ENCODE data around the gene AKAP13. TPM values are rescaled to one million over a fixed set of nuclear protein-coding genes. Genes with fewer than 3 reads are reported as not detected.

Gene AKAP13
- total RNA-seq, 1 donor from 2014 or later: 145 TPM

DNA sequence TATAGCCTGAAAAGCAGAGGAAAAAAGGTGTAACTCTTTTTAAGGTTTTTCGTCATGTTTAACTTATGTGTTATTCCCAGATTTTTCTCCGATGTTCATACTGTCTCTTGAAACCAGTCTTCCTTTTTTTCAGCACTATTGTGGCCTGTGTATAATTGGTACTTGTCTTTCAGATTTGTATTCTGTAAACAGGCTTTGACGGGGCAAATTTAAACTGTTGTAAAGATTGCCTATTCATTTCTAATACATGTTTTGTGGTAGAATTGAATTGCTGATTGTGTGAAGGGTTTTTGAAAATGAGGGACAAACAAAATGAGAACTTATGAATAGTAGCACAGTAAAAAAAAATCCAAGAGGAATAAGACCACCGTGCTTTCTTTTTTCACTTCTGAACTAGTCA is 33.6 kb downstream of the AKAP13 start:
- no peak overlapping the region for H3K4me3 Mint-ChIP-seq (ENCODE audit: unreplicated experiment)
- no peaks in the 10 kb centered on the region for H3K27me3 Mint-ChIP-seq (ENCODE audit: unreplicated experiment)
- peaks cover 7% of the 10 kb centered on the region for H3K36me3 Mint-ChIP-seq (ENCODE audit: unreplicated experiment)
- TF ChIP-seq, protein P1, sequence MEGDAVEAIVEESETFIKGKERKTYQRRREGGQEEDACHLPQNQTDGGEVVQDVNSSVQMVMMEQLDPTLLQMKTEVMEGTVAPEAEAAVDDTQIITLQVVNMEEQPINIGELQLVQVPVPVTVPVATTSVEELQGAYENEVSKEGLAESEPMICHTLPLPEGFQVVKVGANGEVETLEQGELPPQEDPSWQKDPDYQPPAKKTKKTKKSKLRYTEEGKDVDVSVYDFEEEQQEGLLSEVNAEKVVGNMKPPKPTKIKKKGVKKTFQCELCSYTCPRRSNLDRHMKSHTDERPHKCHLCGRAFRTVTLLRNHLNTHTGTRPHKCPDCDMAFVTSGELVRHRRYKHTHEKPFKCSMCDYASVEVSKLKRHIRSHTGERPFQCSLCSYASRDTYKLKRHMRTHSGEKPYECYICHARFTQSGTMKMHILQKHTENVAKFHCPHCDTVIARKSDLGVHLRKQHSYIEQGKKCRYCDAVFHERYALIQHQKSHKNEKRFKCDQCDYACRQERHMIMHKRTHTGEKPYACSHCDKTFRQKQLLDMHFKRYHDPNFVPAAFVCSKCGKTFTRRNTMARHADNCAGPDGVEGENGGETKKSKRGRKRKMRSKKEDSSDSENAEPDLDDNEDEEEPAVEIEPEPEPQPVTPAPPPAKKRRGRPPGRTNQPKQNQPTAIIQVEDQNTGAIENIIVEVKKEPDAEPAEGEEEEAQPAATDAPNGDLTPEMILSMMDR (IDR thresholded peaks at IDR 0.05; ENCODE audit: partially characterized antibody, unreplicated experiment): no peak
- H3K9me3 Mint-ChIP-seq (ENCODE audit: unreplicated experiment): peaks cover 2% of the 10 kb centered on the region
- H3K27ac Mint-ChIP-seq (ENCODE audit: unreplicated experiment): no peak overlapping the region
- peaks cover 27% of the 10 kb centered on the region for H3K4me1 Mint-ChIP-seq (ENCODE audit: low read depth, unreplicated experiment)
- DNase-seq: no peak

- no peak for DNase-seq
- Mint-ChIP-seq H3K36me3 (ENCODE audit: unreplicated experiment) (peaks cover 7% of the 10 kb centered on the region), H3K27me3 (ENCODE audit: unreplicated experiment) (no peaks in the 10 kb centered on the region), H3K27ac (ENCODE audit: unreplicated experiment) (no peak overlapping the region), H3K4me3 (ENCODE audit: unreplicated experiment) (no peak overlapping the region), H3K9me3 (ENCODE audit: unreplicated experiment) (peaks cover 2% of the 10 kb centered on the region), H3K4me1 (ENCODE audit: low read depth, unreplicated experiment) (peaks cover 27% of the 10 kb centered on the region)
- TF ChIP-seq, protein P1 (IDR thresholded peaks at IDR 0.05; ENCODE audit: partially characterized antibody, unreplicated experiment): no peak
Observed at GRCh38 chr15:85414495-85414894, 34.1 kb downstream of the AKAP13 start.

- H3K4me3 Mint-ChIP-seq (ENCODE audit: unreplicated experiment): no peak overlapping the region
- H3K36me3 Mint-ChIP-seq (ENCODE audit: unreplicated experiment): peaks cover 7% of the 10 kb centered on the region
- peaks cover 27% of the 10 kb centered on the region for H3K4me1 Mint-ChIP-seq (ENCODE audit: low read depth, unreplicated experiment)
- DNase-seq: no peak
- peaks cover 2% of the 10 kb centered on the region for H3K9me3 Mint-ChIP-seq (ENCODE audit: unreplicated experiment)
- TF ChIP-seq, protein P1 (IDR thresholded peaks at IDR 0.05; ENCODE audit: partially characterized antibody, unreplicated experiment): no peak
- no peak overlapping the region for H3K27ac Mint-ChIP-seq (ENCODE audit: unreplicated experiment)
- H3K27me3 Mint-ChIP-seq (ENCODE audit: unreplicated experiment): no peaks in the 10 kb centered on the region
Observed at GRCh38 chr15:85414991-85415390, 34.6 kb downstream of the AKAP13 start.

GRCh38 chr15:85415783-85416182 is 35.4 kb downstream of the AKAP13 start:
- H3K9me3 Mint-ChIP-seq (ENCODE audit: unreplicated experiment): no peaks in the 10 kb centered on the region
- H3K27ac Mint-ChIP-seq (ENCODE audit: unreplicated experiment): no peak overlapping the region
- H3K36me3 Mint-ChIP-seq (ENCODE audit: unreplicated experiment): peaks cover under 1% of the 10 kb centered on the region
- no peaks in the 10 kb centered on the region for H3K27me3 Mint-ChIP-seq (ENCODE audit: unreplicated experiment)
- no peak overlapping the region for H3K4me3 Mint-ChIP-seq (ENCODE audit: unreplicated experiment)
- DNase-seq: no peak
- TF ChIP-seq, protein P1 (IDR thresholded peaks at IDR 0.05; ENCODE audit: partially characterized antibody, unreplicated experiment): no peak
- H3K4me1 Mint-ChIP-seq (ENCODE audit: low read depth, unreplicated experiment): peaks cover 21% of the 10 kb centered on the region

DNA sequence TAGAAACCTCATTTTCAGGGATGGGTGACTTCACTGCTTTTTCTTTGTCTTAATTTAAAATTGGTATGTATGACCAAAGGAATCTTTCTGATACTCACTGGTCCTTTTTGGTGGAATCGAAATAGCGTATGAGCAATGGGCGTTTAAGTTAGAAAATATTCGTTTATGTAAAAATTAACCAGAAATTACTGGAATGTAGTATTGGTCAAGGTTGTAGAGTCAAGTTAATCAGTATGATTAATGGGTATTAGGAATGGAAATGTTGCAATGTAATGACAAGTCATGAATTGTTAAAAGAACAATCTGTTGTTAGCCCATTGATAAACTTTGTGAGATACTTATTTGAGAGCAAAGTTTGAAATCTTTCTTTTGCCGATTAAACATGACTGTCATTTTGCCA is 36.9 kb downstream of the AKAP13 start:
- H3K9me3 Mint-ChIP-seq (ENCODE audit: unreplicated experiment): no peaks in the 10 kb centered on the region
- H3K27me3 Mint-ChIP-seq (ENCODE audit: unreplicated experiment): no peaks in the 10 kb centered on the region
- no peak overlapping the region for H3K4me3 Mint-ChIP-seq (ENCODE audit: unreplicated experiment)
- H3K36me3 Mint-ChIP-seq (ENCODE audit: unreplicated experiment): no peaks in the 10 kb centered on the region
- DNase-seq: no peak
- TF ChIP-seq, protein P1 (IDR thresholded peaks at IDR 0.05; ENCODE audit: partially characterized antibody, unreplicated experiment): no peak
- H3K4me1 Mint-ChIP-seq (ENCODE audit: low read depth, unreplicated experiment): peaks cover 21% of the 10 kb centered on the region
- no peak overlapping the region for H3K27ac Mint-ChIP-seq (ENCODE audit: unreplicated experiment)
